K562 (cell line): ENCODE results near the gene ARID3A. TPM values are rescaled to one million over a fixed set of nuclear protein-coding genes. Genes with fewer than 3 reads are reported as not detected.

Experiments
- CBX8 ChIP-seq: fragments of 200-600 bp; sonication (generic); IDR thresholded peaks from 2 replicates; pipeline ENCODE4 v1.6.1; 2012; ENCODE audit warnings: borderline replicate concordance, mixed run types, low read depth, mild to moderate bottlenecking, moderate library complexity, mixed read lengths, low read length, control low read depth, inconsistent platforms; ENCODE audit not compliant: poor library complexity, severe bottlenecking; ENCODE audit errors: extremely low read depth
- IFI16 ChIP-seq: fragments of 250-450 bp; sonication (Bioruptor Pico); IDR thresholded peaks from 2 replicates; pipeline ENCODE4 v2.1.2; 2022; ENCODE audit warnings: mild to moderate bottlenecking, inconsistent platforms
- LARP7 ChIP-seq: fragments of 450-650 bp; IDR thresholded peaks from 2 replicates; pipeline ENCODE4 v1.6.1; 2016
- NR2C2 ChIP-seq, 2 experiments: fragments of 200-800 bp in 1 of 2; sonication (Bioruptor generic) in 1 of 2; sonication (generic) in 1 of 2; formaldehyde crosslinking in 1 of 2; IDR thresholded peaks; 2 replicates each; pipeline versions ENCODE4 v1.6.1 to v1.8.0; 2016 to 2022; ENCODE audit warnings: mild to moderate bottlenecking in 1 of 2, missing compliant biosample characterization in 1 of 2, missing genetic modification characterization in 1 of 2, missing genetic modification reagents in 1 of 2
- PHF8 ChIP-seq: fragments of 200-600 bp; sonication (generic); IDR thresholded peaks from 2 replicates; pipeline ENCODE4 v1.6.1; 2012; ENCODE audit warnings: mixed run types, mild to moderate bottlenecking, inconsistent platforms, low read length, moderate library complexity, borderline replicate concordance
- POLR2G ChIP-seq: fragments of 200-400 bp; formaldehyde crosslinking; IDR thresholded peaks from 2 replicates; pipeline ENCODE4 v1.6.1; 2017; ENCODE audit warnings: low read depth, mild to moderate bottlenecking, antibody characterized with exemption, low read length, moderate library complexity
- PTBP1 ChIP-seq: fragments of 200-400 bp; formaldehyde crosslinking; IDR thresholded peaks from 2 replicates; pipeline ENCODE4 v1.6.1; 2017; ENCODE audit warnings: low read depth, low read length
- YBX1 ChIP-seq: fragments of 450-650 bp; IDR thresholded peaks from 2 replicates; pipeline ENCODE4 v1.7.1; 2016; ENCODE audit warnings: mild to moderate bottlenecking
- ZFX ChIP-seq: sonication (generic); formaldehyde crosslinking; IDR thresholded peaks from 2 replicates; pipeline ENCODE4 v1.8.0; 2022; ENCODE audit warnings: mild to moderate bottlenecking, missing genetic modification reagents, moderate library complexity
- polyA plus RNA-seq, 8 experiments: library from polyadenylated mRNA; depleted of rRNA in 4 of 8; stranded (reverse) in 5 of 8; unstranded in 3 of 8; fragments of >200 nt; fragmentation: Nextera tagmentation in 2 of 8; fragmentation: Illumina TruSeq in 1 of 8; extraction: Ambion mirVana in 2 of 8; extraction: Trizol in 1 of 8; gene quantifications; 2 replicates each; pipeline versions ENCODE4 v1.2.1 to v1.2.3, GENCODE V29; 2011 to 2014; ENCODE audit warnings: inconsistent platforms in 1 of 8, missing spikeins in 1 of 8
- total RNA-seq, 7 experiments: library from RNA; depleted of rRNA in 6 of 7; stranded (reverse); fragments of >200 nt in 6 of 7; fragmentation: Illumina TruSeq in 2 of 7; extraction: Trizol in 2 of 7; gene quantifications; 2 replicates each; pipeline versions ENCODE4 v1.2.1 to v1.2.3, GENCODE V29; 2011 to 2021; ENCODE audit warnings: low replicate concordance in 1 of 7
- TF ChIP-seq, protein P1 (sequence below), 2 experiments: fragments of 450-650 bp; formaldehyde crosslinking in 1 of 2; IDR thresholded peaks; 2 replicates each; pipeline versions ENCODE4 v1.4.0 to v1.6.1; 2014 to 2020; ENCODE audit warnings: mild to moderate bottlenecking in 2 of 2, borderline replicate concordance in 1 of 2, low read depth in 1 of 2
- TF ChIP-seq, protein P2 (sequence below): sonication (generic); formaldehyde crosslinking; IDR thresholded peaks from 2 replicates; pipeline ENCODE4 v1.4.0; 2020; ENCODE audit warnings: mild to moderate bottlenecking, missing genetic modification reagents
- TF ChIP-seq, protein P3 (sequence below): fragments of 250-450 bp; sonication (Bioruptor Pico); IDR thresholded peaks from 2 replicates; pipeline ENCODE4 v1.4.0; 2020; ENCODE audit warnings: mild to moderate bottlenecking
- TF ChIP-seq, protein P4 (sequence below): fragments of 450-650 bp; conservative IDR thresholded peaks from 2 replicates; pipeline ENCODE4 v1.6.1; 2016; ENCODE audit warnings: missing genetic modification characterization, low read depth, mild to moderate bottlenecking, control low read depth, missing compliant biosample characterization

The ARID3A gene
- total and polyA plus RNA-seq, 9 of the 15 experiments (the other 6 are each of a cell fraction or from before 2014, with no cell fraction given) = 1.4 to 118 (median 31.2) TPM

DNA sequence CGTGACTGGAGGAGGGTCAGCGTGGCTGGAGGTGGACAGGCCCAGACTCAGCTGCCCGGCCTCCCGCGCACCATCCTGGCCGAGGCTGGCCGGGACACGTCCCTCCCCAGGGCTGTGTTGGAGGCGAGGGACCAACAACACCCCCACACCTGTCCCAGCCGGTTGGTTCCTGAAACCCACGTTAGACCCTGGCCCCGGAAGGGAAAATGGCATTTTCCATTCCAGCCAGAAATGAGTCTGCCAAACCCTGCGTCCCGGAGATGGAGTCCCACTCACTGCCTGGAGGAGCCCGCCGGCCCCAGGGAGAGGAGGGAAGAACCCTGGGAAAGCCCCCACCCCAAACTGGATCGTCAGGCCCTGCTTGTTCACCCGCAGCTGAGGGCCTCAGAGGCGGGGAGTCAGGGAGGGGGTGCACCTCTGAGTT lies 53.5 kb downstream of the ARID3A start (continued):
- TF ChIP-seq, protein P1, sequence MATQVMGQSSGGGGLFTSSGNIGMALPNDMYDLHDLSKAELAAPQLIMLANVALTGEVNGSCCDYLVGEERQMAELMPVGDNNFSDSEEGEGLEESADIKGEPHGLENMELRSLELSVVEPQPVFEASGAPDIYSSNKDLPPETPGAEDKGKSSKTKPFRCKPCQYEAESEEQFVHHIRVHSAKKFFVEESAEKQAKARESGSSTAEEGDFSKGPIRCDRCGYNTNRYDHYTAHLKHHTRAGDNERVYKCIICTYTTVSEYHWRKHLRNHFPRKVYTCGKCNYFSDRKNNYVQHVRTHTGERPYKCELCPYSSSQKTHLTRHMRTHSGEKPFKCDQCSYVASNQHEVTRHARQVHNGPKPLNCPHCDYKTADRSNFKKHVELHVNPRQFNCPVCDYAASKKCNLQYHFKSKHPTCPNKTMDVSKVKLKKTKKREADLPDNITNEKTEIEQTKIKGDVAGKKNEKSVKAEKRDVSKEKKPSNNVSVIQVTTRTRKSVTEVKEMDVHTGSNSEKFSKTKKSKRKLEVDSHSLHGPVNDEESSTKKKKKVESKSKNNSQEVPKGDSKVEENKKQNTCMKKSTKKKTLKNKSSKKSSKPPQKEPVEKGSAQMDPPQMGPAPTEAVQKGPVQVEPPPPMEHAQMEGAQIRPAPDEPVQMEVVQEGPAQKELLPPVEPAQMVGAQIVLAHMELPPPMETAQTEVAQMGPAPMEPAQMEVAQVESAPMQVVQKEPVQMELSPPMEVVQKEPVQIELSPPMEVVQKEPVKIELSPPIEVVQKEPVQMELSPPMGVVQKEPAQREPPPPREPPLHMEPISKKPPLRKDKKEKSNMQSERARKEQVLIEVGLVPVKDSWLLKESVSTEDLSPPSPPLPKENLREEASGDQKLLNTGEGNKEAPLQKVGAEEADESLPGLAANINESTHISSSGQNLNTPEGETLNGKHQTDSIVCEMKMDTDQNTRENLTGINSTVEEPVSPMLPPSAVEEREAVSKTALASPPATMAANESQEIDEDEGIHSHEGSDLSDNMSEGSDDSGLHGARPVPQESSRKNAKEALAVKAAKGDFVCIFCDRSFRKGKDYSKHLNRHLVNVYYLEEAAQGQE (IDR thresholded peaks at IDR 0.05; ENCODE audit: borderline replicate concordance) = peak; percentile 54
- TF ChIP-seq, protein P1 (CRISPR knock-in tag; IDR thresholded peaks at IDR 0.05; ENCODE audit: low read depth) = no peak
- TF ChIP-seq ZFX (CRISPR knock-in tag) (peak; percentile 39; the same call in 1 of the 2 replicates), CBX8 (no peak), PTBP1 (no peak), LARP7 (no peak), PHF8 (peak; percentile 23; the same call in 1 of the 2 replicates), IFI16 (no peak), YBX1 (no peak), POLR2G (peak; percentile 57), NR2C2 (CRISPR knock-in tag; IDR thresholded peaks at IDR 0.05) (no peak), NR2C2 (tag; IDR thresholded peaks at IDR 0.05) (no peak)
- TF ChIP-seq, protein P2, sequence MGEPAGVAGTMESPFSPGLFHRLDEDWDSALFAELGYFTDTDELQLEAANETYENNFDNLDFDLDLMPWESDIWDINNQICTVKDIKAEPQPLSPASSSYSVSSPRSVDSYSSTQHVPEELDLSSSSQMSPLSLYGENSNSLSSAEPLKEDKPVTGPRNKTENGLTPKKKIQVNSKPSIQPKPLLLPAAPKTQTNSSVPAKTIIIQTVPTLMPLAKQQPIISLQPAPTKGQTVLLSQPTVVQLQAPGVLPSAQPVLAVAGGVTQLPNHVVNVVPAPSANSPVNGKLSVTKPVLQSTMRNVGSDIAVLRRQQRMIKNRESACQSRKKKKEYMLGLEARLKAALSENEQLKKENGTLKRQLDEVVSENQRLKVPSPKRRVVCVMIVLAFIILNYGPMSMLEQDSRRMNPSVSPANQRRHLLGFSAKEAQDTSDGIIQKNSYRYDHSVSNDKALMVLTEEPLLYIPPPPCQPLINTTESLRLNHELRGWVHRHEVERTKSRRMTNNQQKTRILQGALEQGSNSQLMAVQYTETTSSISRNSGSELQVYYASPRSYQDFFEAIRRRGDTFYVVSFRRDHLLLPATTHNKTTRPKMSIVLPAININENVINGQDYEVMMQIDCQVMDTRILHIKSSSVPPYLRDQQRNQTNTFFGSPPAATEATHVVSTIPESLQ (CRISPR knock-in tag) = no peak
- TF ChIP-seq, protein P3, sequence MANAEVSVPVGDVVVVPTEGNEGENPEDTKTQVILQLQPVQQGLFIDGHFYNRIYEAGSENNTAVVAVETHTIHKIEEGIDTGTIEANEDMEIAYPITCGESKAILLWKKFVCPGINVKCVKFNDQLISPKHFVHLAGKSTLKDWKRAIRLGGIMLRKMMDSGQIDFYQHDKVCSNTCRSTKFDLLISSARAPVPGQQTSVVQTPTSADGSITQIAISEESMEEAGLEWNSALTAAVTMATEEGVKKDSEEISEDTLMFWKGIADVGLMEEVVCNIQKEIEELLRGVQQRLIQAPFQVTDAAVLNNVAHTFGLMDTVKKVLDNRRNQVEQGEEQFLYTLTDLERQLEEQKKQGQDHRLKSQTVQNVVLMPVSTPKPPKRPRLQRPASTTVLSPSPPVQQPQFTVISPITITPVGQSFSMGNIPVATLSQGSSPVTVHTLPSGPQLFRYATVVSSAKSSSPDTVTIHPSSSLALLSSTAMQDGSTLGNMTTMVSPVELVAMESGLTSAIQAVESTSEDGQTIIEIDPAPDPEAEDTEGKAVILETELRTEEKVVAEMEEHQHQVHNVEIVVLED = no peak
- TF ChIP-seq, protein P4, sequence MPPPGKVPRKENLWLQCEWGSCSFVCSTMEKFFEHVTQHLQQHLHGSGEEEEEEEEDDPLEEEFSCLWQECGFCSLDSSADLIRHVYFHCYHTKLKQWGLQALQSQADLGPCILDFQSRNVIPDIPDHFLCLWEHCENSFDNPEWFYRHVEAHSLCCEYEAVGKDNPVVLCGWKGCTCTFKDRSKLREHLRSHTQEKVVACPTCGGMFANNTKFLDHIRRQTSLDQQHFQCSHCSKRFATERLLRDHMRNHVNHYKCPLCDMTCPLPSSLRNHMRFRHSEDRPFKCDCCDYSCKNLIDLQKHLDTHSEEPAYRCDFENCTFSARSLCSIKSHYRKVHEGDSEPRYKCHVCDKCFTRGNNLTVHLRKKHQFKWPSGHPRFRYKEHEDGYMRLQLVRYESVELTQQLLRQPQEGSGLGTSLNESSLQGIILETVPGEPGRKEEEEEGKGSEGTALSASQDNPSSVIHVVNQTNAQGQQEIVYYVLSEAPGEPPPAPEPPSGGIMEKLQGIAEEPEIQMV = no peak
